ENCODE measurements around the gene METAP2.
"Not testable (repeated sequence)": the region's sequence is repeated elsewhere in the genome, so short reads cannot be mapped to it uniquely, and the experiment has no call there.

DNA sequence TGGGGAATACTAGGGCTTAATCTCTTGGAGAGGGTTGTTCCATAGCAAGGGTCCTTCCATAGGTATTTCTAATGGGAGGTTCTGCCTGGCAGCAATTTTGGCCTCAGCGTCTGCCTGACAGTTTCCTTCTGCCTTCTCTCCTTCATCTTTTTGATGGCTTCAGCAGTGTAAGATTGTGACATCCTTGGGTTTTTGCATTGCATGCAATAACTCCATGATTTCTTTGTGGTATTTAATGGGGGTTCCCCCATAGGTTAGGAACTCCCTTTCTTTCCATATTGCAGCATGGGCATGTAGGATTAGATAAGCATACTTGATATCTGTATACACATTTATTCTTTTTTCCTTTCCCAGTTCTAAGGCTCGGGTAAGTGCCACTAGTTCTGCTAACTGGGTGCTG is 21.5 kb upstream of the METAP2 start:
- not testable (repeated sequence) for TF ChIP-seq SPI1, TAF1, POLR2A, POU2F2 (IDR thresholded peaks at IDR 0.05; ENCODE audit: low read depth, low read length)

Measured in GM12891 (cell line).